GM12878 (cell line): ENCODE measurements around the gene COL19A1.

ENCODE experiments used
- NFYB ChIP-seq: IDR thresholded peaks from 2 replicates; pipeline ENCODE4 v1.6.1; 2011; ENCODE audit warnings: low read depth, mild to moderate bottlenecking, low read length, improper control_type of control experiment, moderate library complexity; ENCODE audit not compliant: insufficient read depth
- POLR2AphosphoS5 ChIP-seq: IDR thresholded peaks from 2 replicates; pipeline ENCODE4 v1.6.1; 2011; ENCODE audit warnings: mild to moderate bottlenecking, low read length, inconsistent platforms

DNA sequence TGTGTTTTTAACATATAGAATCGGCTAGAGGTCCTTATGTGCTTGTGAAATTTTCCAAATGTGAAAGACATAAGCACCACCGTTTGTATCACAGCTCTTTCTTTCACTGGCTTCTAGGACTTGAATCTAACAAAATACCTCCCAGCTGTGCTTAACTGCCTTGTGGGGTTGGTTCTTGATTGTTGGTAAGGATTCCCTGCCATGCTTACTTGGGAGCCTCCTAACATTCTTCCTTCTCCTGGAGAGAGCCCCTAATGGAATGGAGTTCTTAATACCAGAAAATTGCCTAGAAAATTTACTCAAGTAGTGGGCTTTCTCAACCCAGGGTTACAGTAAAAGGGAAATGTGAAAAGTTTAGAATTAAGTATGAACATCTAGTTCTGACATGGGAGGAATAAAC lies 121.2 kb downstream of the COL19A1 start:
- TF ChIP-seq NFYB (no peak), POLR2AphosphoS5 (no peak)
